ENCODE data around the gene COL18A1.
"Not testable (repeated sequence)": the region's sequence is repeated elsewhere in the genome, so short reads cannot be mapped to it uniquely, and the experiment has no call there.

Gene COL18A1

GRCh38 chr21:45424854-45425795 lies 20.2 kb downstream of the COL18A1 start:
- DNase-seq (ENCODE audit: low read depth in 2 of 2, low spot score in 1 of 2), result no peak

- no peak for DNase-seq (ENCODE audit: low read depth in 2 of 2, low spot score in 1 of 2)
These were observed 22.6 kb downstream of the COL18A1 start for GRCh38 chr21:45427331-45428271.

- no peak for DNase-seq (ENCODE audit: low read depth in 2 of 2, low spot score in 1 of 2)
These were observed 23.6 kb downstream of the COL18A1 start for GRCh38 chr21:45428534-45428933.

GRCh38 chr21:45429221-45430175 lies 24.5 kb downstream of the COL18A1 start:
- no peak for DNase-seq (ENCODE audit: low read depth in 2 of 2, low spot score in 1 of 2)

- DNase-seq (ENCODE audit: low read depth in 2 of 2, low spot score in 1 of 2), result no peak
These were observed 25.8 kb downstream of the COL18A1 start for GRCh38 chr21:45430521-45431501.

GRCh38 chr21:45431781-45432572 lies 27.0 kb downstream of the COL18A1 start:
- no peak for DNase-seq (ENCODE audit: low read depth in 2 of 2, low spot score in 1 of 2)

- no peak for DNase-seq (ENCODE audit: low read depth in 2 of 2, low spot score in 1 of 2)
These were observed 27.8 kb downstream of the COL18A1 start for GRCh38 chr21:45432575-45433255.

- DNase-seq (ENCODE audit: low read depth in 2 of 2, low spot score in 1 of 2), result no peak
These were observed 28.3 kb downstream of the COL18A1 start for GRCh38 chr21:45433301-45433700.

- DNase-seq (ENCODE audit: low read depth in 2 of 2, low spot score in 1 of 2), result no peak
These were observed 29.1 kb downstream of the COL18A1 start for GRCh38 chr21:45433911-45434644.

- DNase-seq (ENCODE audit: low read depth in 2 of 2, low spot score in 1 of 2), result no peak
These were observed 29.8 kb downstream of the COL18A1 start for GRCh38 chr21:45434645-45435217.

GRCh38 chr21:45435405-45435981 lies 30.5 kb downstream of the COL18A1 start:
- no peak for DNase-seq (ENCODE audit: low read depth in 2 of 2, low spot score in 1 of 2)

GRCh38 chr21:45436351-45437065 lies 31.5 kb downstream of the COL18A1 start:
- DNase-seq (ENCODE audit: low read depth in 2 of 2, low spot score in 1 of 2), result no peak

- DNase-seq (ENCODE audit: low read depth in 2 of 2, low spot score in 1 of 2), result not testable (repeated sequence)
These were observed 32.9 kb downstream of the COL18A1 start for GRCh38 chr21:45437844-45438243.

GRCh38 chr21:45438391-45439145 lies 33.6 kb downstream of the COL18A1 start:
- DNase-seq (ENCODE audit: low read depth in 2 of 2, low spot score in 1 of 2), result no peak

- DNase-seq (ENCODE audit: low read depth in 2 of 2, low spot score in 1 of 2), result peak; percentile 57 to 78
These were observed 34.4 kb downstream of the COL18A1 start for GRCh38 chr21:45439161-45439872.

Data from stimulated activated CD8-positive, alpha-beta memory T cell treated with anti-CD3 and anti-CD28 coated beads, Interleukin-4, amount 100 ng/mL, for 4 hours (primary cell).